ENCODE results near the gene SLC25A18.

GRCh38 chr22:17548756-17549035 is 14.6 kb upstream of the SLC25A18 start:
- TF ChIP-seq GATA3 (IDR thresholded peaks at IDR 0.05; ENCODE audit: low read depth, low read length) (no peak), GATA2 (IDR thresholded peaks at IDR 0.05; ENCODE audit: low read depth, low read length) (no peak)
